Measurements from ENCODE around the gene INPP5J. TPM values are rescaled to one million over a fixed set of nuclear protein-coding genes. Genes with fewer than 3 reads are reported as not detected.

INPP5J gene
- total and polyA plus RNA-seq, 2 of the 13 experiments (the other 11 are each of a cell fraction or from before 2014, with no cell fraction given), result 0.24 to 1.1 TPM

- no peak for TF ChIP-seq ZFP36 (IDR thresholded peaks at IDR 0.05; ENCODE audit: borderline replicate concordance, low read depth, low read length, partially characterized antibody)
- no peak for TF ChIP-seq ZNF644 (CRISPR knock-in tag; IDR thresholded peaks at IDR 0.05; ENCODE audit: low read depth)
- no peak for TF ChIP-seq SYNCRIP (IDR thresholded peaks at IDR 0.05; ENCODE audit: insufficient read depth, low read depth, low read length)
Measured at GRCh38 chr22:31125521-31126117, 2.9 kb downstream of the INPP5J start (continued).

DNA sequence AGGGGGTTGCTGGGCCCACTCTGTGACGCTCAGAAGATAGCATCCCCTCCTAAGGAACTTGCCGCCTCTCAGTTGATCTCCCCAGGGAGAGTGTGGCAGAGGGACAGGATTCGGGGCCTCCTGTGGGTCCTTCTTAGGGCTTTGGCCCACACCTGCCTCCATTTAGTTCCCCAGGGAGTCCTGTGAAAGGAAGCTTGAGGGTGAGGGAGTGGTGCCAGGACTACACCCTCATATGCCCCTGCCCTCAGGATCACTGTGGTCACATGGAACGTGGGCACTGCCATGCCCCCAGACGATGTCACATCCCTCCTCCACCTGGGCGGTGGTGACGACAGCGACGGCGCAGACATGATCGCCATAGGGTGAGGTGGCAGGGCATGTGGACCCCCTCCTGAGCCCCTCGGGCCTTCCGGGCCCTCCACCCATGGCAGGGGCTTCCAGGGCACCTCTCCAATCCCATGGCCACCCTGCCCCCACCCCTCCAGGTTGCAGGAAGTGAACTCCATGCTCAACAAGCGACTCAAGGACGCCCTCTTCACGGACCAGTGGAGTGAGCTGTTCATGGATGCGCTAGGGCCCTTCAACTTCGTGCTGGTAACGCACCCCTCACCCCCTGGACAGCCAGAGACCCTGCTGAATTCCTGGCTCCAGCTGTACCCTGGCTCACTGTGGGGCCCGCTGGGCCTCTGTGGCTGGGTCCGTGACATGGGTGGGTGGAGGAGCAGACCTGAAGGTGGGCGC, 3.5 kb downstream of the INPP5J start:
- peaks cover 39% of the 10 kb centered on the region for H3K4me1 ChIP-seq (ENCODE audit: insufficient read depth, low read length)
- no peaks in the 10 kb centered on the region for H3K9me3 ChIP-seq (ENCODE audit: low read length)
- ATAC-seq (no peak), FAIRE-seq (no peak), DNase-seq (ENCODE audit: low spot score) (no peak)
- H3K4me2 ChIP-seq (ENCODE audit: low read depth, low read length), result no peak overlapping the region
- H4K20me1 ChIP-seq (ENCODE audit: insufficient read depth, low read length), result no peaks in the 10 kb centered on the region
- no peaks in the 10 kb centered on the region for H3K79me2 ChIP-seq (ENCODE audit: insufficient read depth, low read length)
- ChIA-PET CTCF (ENCODE audit: low intra/inter-chr PET ratio, low total read pairs) (no interaction called here), POLR2A (no interaction called here)
- H3K36me3 ChIP-seq (replicated peaks in 1 of 2; ENCODE audit: control insufficient read depth in 1 of 2, insufficient read depth in 2 of 2, low read length in 2 of 2), result no peaks in the 10 kb centered on the region
- 58% methylated on average over 8 of the region's 22 CpGs for WGBS (ENCODE audit: low lambda C conversion rate)
- TF ChIP-seq ZNF7 (CRISPR knock-in tag; IDR thresholded peaks at IDR 0.05) (no peak), GFI1 (CRISPR knock-in tag; IDR thresholded peaks at IDR 0.05; ENCODE audit: borderline replicate concordance) (no peak)
- H3K9ac ChIP-seq (ENCODE audit: insufficient read depth, low read depth, low read length), result no peak overlapping the region
- H3K27me3 ChIP-seq (ENCODE audit: control insufficient read depth in 1 of 2, insufficient read depth in 2 of 2, low read length in 2 of 2), result peaks cover 1 to 23% of the 10 kb centered on the region in 2 experiments; a peak in 4 of 5 replicates
- H3K27ac ChIP-seq (ENCODE audit: extremely low read length, insufficient read depth, low read length), result no peak overlapping the region
- H2AFZ ChIP-seq (ENCODE audit: low read length), result no peak overlapping the region
- no TSS peak for BruUV-seq (replicated peaks)
- H3K4me3 ChIP-seq (replicated peaks in 1 of 3; ENCODE audit: insufficient read depth in 1 of 3, low read depth in 2 of 3, low read length in 3 of 3), result no peak overlapping the region
- in situ Hi-C loops (cut with HindIII; ENCODE audit: extremely low pct_ligation_motif_present, low pct_unique_long_range_greater_than_20kb) (no loop called here), intact Hi-C loops (cut with micrococcal nuclease; ENCODE audit: unreplicated experiment) (no loop called here)

- in situ Hi-C loops (cut with HindIII; ENCODE audit: extremely low pct_ligation_motif_present, low pct_unique_long_range_greater_than_20kb) (no loop called here), intact Hi-C loops (cut with micrococcal nuclease; ENCODE audit: unreplicated experiment) (no loop called here)
- no peak overlapping the region for H3K4me2 ChIP-seq (ENCODE audit: low read depth, low read length)
- no peak overlapping the region for H2AFZ ChIP-seq (ENCODE audit: low read length)
- H3K79me2 ChIP-seq (ENCODE audit: insufficient read depth, low read length), result no peaks in the 10 kb centered on the region
- no peak for ATAC-seq
- H3K36me3 ChIP-seq (replicated peaks in 1 of 2; ENCODE audit: control insufficient read depth in 1 of 2, insufficient read depth in 2 of 2, low read length in 2 of 2), result no peaks in the 10 kb centered on the region
- H3K9me3 ChIP-seq (ENCODE audit: low read length), result no peaks in the 10 kb centered on the region
- no peak overlapping the region for H3K9ac ChIP-seq (ENCODE audit: insufficient read depth, low read depth, low read length)
- FAIRE-seq, result no peak
- ChIA-PET POLR2A (no interaction called here), CTCF (ENCODE audit: low intra/inter-chr PET ratio, low total read pairs) (no interaction called here)
- TF ChIP-seq THAP11 (CRISPR knock-in tag; IDR thresholded peaks at IDR 0.05) (no peak), MAF1 (CRISPR knock-in tag; IDR thresholded peaks at IDR 0.05; ENCODE audit: borderline replicate concordance) (no peak), DR1 (CRISPR knock-in tag; IDR thresholded peaks at IDR 0.05) (no peak), SMARCC2 (IDR thresholded peaks at IDR 0.05) (no peak), ZNF776 (CRISPR knock-in tag; IDR thresholded peaks at IDR 0.05) (no peak), ZNF282 (IDR thresholded peaks at IDR 0.05; ENCODE audit: partially characterized antibody) (no peak), JUNB (CRISPR knock-in tag; IDR thresholded peaks at IDR 0.05; ENCODE audit: borderline replicate concordance) (no peak), REXO4 (CRISPR knock-in tag; IDR thresholded peaks at IDR 0.05; ENCODE audit: borderline replicate concordance) (no peak), CAMTA2 (CRISPR knock-in tag; IDR thresholded peaks at IDR 0.05; ENCODE audit: borderline replicate concordance) (no peak), ZNF570 (CRISPR knock-in tag; IDR thresholded peaks at IDR 0.05; ENCODE audit: borderline replicate concordance) (no peak)
- peaks cover 45% of the 10 kb centered on the region for H3K4me1 ChIP-seq (ENCODE audit: insufficient read depth, low read length)
- no peak for DNase-seq (ENCODE audit: low spot score)
- H4K20me1 ChIP-seq (ENCODE audit: insufficient read depth, low read length), result no peaks in the 10 kb centered on the region
- H3K27me3 ChIP-seq (ENCODE audit: control insufficient read depth in 1 of 2, insufficient read depth in 2 of 2, low read length in 2 of 2), result peaks cover 1 to 23% of the 10 kb centered on the region in 2 experiments; a peak in 4 of 5 replicates
- H3K27ac ChIP-seq (ENCODE audit: extremely low read length, insufficient read depth, low read length), result no peak overlapping the region
- no TSS peak for BruUV-seq (replicated peaks)
- WGBS (ENCODE audit: low lambda C conversion rate), result 68% methylated on average over 12 of the region's 13 CpGs
- H3K4me3 ChIP-seq (replicated peaks in 1 of 3; ENCODE audit: insufficient read depth in 1 of 3, low read depth in 2 of 3, low read length in 3 of 3), result no peak overlapping the region
Measured at GRCh38 chr22:31126869-31127175, 4.1 kb downstream of the INPP5J start.
